ENCODE measurements around the gene GPAT3. TPM values are rescaled to one million over a fixed set of nuclear protein-coding genes. Genes with fewer than 3 reads are reported as not detected.
A peak's percentile ranks its signal among the peaks of the same experiment; 100 is the strongest.

Gene GPAT3
- total and polyA plus RNA-seq, 2 of the 8 experiments (the other 6 are each of a cell fraction or from before 2014, with no cell fraction given) = 0.23 to 2.0 TPM

DNA sequence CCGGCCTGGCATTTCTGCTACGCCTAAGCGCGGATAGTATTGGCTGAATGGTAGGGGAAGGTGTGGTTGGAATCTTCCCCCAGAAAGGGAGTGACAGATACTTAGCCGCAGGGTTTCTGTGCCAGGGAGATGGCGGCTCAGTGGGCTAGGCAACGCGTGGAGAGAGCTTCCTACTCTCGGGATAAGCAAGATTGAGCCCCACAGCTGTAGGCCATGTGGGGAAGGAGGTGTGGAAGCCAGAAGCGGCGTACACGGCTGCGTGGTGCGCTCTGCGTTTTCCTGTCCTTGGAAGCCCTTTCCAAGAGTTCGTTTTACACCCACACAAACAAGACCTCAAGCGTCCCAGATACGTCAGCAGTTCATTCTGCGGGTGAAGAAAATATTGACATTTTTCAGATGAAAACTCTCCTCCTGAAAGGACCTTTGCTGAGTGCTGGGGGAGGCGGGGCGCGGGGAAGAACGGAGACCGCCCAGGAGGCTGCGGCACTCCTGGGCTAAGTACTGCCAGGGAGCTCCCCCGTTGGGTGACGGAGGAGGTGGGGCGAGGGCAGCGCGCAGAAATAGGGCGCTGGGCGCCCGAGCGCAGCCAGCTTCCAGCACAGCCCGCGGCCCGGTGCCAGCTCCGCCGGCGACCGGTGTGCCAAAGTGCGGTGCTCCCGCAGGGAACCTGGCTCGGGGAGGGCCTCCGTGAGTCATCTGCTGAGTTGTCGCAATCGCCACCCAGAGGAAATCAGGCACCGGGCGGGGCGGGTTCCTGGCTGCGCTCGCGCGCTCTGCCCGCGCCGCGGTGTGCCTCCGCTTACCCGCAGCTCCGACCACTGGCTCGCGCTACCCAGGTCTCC is at the start of gene GPAT3 (continued):
- TF ChIP-seq, protein P1, sequence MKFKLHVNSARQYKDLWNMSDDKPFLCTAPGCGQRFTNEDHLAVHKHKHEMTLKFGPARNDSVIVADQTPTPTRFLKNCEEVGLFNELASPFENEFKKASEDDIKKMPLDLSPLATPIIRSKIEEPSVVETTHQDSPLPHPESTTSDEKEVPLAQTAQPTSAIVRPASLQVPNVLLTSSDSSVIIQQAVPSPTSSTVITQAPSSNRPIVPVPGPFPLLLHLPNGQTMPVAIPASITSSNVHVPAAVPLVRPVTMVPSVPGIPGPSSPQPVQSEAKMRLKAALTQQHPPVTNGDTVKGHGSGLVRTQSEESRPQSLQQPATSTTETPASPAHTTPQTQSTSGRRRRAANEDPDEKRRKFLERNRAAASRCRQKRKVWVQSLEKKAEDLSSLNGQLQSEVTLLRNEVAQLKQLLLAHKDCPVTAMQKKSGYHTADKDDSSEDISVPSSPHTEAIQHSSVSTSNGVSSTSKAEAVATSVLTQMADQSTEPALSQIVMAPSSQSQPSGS (IDR thresholded peaks at IDR 0.05; ENCODE audit: low read length) = no peak
- no peak for TF ChIP-seq TAF1 (IDR thresholded peaks at IDR 0.05; ENCODE audit: low read depth, low read length)
- no peak for TF ChIP-seq ASH2L (IDR thresholded peaks at IDR 0.05; ENCODE audit: low read length)
- TF ChIP-seq RBBP5 (IDR thresholded peaks at IDR 0.05; ENCODE audit: borderline replicate concordance, low read depth, low read length) = no peak
- TF ChIP-seq SP1 (IDR thresholded peaks at IDR 0.05; ENCODE audit: low read depth, low read length) = no peak
- no peak for TF ChIP-seq RNF2 (IDR thresholded peaks at IDR 0.05; ENCODE audit: borderline replicate concordance, low read depth, low read length, missing control alignments, poor library complexity, severe bottlenecking)
- TF ChIP-seq TCF12 (IDR thresholded peaks at IDR 0.05; ENCODE audit: low read depth, low read length) = no peak
- no peak for TF ChIP-seq CBX8 (IDR thresholded peaks at IDR 0.05; ENCODE audit: borderline replicate concordance, low read depth, low read length)
- no peak for TF ChIP-seq CHD1 (IDR thresholded peaks at IDR 0.05; ENCODE audit: low read depth, low read length)
- TF ChIP-seq EP300 (IDR thresholded peaks at IDR 0.05; ENCODE audit: borderline replicate concordance in 1 of 2, low read depth in 2 of 2, low read length in 2 of 2) = no peak
- TF ChIP-seq RAD21 (IDR thresholded peaks at IDR 0.05 in 1 of 2, conservative IDR thresholded peaks at IDR 0.05 in 1 of 2; ENCODE audit: low read depth in 2 of 2, low read length in 2 of 2) = no peak
- no peak for TF ChIP-seq CBX5 (IDR thresholded peaks at IDR 0.05; ENCODE audit: low read depth, low read length)
- TF ChIP-seq ZNF274 (IDR thresholded peaks at IDR 0.05; ENCODE audit: borderline replicate concordance, extremely low read depth, low read length) = no peak
- no peak for TF ChIP-seq POU5F1 (IDR thresholded peaks at IDR 0.05; ENCODE audit: low read depth, low read length)
- peak; percentile 57 for TF ChIP-seq TEAD4 (IDR thresholded peaks at IDR 0.05; ENCODE audit: low read depth, low read length)
- peak; percentile 20; the same call in 1 of the 2 replicates for TF ChIP-seq GABPA (IDR thresholded peaks at IDR 0.05; ENCODE audit: borderline replicate concordance, insufficient read depth, low read length)
- TF ChIP-seq JUN (IDR thresholded peaks at IDR 0.05; ENCODE audit: low read depth, low read length) = no peak
- TF ChIP-seq CTCF (IDR thresholded peaks at IDR 0.05; ENCODE audit: control extremely low read depth in 1 of 3, insufficient read depth in 1 of 3, low read depth in 1 of 3, low read length in 3 of 3) = no peak
- TF ChIP-seq GTF2F1 (IDR thresholded peaks at IDR 0.05; ENCODE audit: borderline replicate concordance, low read depth, low read length) = no peak

Measured in H1 (cell line).